ENCODE results near the gene BARHL2.

BARHL2 gene

GRCh38 chr1:90748668-90749067, 31.6 kb upstream of the BARHL2 start:
- no peak for TF ChIP-seq CTCF (IDR thresholded peaks at IDR 0.05; ENCODE audit: low read depth, low read length, missing control alignments)
- H3K4me3 ChIP-seq (ENCODE audit: low read depth, low read length): no peak overlapping the region
- no peak for DNase-seq (ENCODE audit: low read depth)
- in situ Hi-C loops (cut with HindIII; ENCODE audit: low sequenced_read_pairs): no loop called here

- H3K4me3 ChIP-seq (ENCODE audit: low read depth, low read length): no peak overlapping the region
- TF ChIP-seq CTCF (IDR thresholded peaks at IDR 0.05; ENCODE audit: low read depth, low read length, missing control alignments): no peak
- in situ Hi-C loops (cut with HindIII; ENCODE audit: low sequenced_read_pairs): no loop called here
- DNase-seq (ENCODE audit: low read depth): no peak
These were observed 29.8 kb upstream of the BARHL2 start for GRCh38 chr1:90746857-90747256.

DNA sequence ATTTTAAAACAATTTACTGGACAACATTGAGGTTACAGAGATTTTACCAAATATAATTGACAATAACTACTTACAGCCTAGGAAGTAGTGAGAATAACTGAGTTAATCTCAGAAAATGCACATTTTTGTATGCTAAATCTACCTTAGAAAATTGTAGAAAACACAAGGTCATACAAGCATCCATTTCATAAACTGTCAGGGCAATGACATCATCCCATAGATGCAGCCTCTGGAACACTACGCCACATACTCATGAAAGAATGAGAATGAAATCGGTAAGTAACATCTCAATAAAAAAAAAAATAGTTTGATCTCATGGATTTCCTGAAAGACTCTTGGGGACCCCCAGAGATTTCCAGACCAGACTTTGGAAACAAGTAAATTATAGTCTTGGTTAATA, 28.9 kb upstream of the BARHL2 start:
- in situ Hi-C loops (cut with HindIII; ENCODE audit: low sequenced_read_pairs): no loop called here
- no peak overlapping the region for H3K4me3 ChIP-seq (ENCODE audit: low read depth, low read length)
- no peak for TF ChIP-seq CTCF (IDR thresholded peaks at IDR 0.05; ENCODE audit: low read depth, low read length, missing control alignments)
- DNase-seq (ENCODE audit: low read depth): no peak

DNA sequence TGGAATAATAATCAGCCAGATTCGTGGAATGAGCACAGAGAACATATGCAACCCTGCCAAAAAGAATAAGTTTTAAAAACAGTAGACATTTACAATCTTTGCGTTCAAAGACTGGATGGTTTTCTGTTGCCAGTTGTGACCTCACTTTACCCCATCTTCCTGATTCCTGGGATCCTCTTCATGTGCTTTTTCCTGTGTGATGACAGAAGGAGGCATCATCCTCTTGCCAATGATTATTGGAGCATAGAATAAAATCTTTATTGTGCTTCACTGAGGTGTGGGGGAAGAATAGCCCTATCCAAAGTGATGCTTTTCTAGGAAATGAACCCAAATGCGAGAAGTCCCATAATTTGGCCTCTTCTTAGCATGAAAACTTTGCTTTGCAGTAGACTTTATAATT, 15.0 kb upstream of the BARHL2 start:
- no peak overlapping the region for H3K4me3 ChIP-seq (ENCODE audit: low read depth, low read length)
- no peak for TF ChIP-seq CTCF (IDR thresholded peaks at IDR 0.05; ENCODE audit: low read depth, low read length, missing control alignments)
- in situ Hi-C loops (cut with HindIII; ENCODE audit: low sequenced_read_pairs): no loop called here
- no peak for DNase-seq (ENCODE audit: low read depth)

- no peak for TF ChIP-seq CTCF (IDR thresholded peaks at IDR 0.05; ENCODE audit: low read depth, low read length, missing control alignments)
- in situ Hi-C loops (cut with HindIII; ENCODE audit: low sequenced_read_pairs): no loop called here
- no peak overlapping the region for H3K4me3 ChIP-seq (ENCODE audit: low read depth, low read length)
- DNase-seq (ENCODE audit: low read depth): no peak
These were observed 14.4 kb upstream of the BARHL2 start for GRCh38 chr1:90731382-90732050.

- in situ Hi-C loops (cut with HindIII; ENCODE audit: low sequenced_read_pairs): no loop called here
- peak overlapping the region; percentile 8 for H3K4me3 ChIP-seq (ENCODE audit: low read depth, low read length)
- no peak for DNase-seq (ENCODE audit: low read depth)
- TF ChIP-seq CTCF (IDR thresholded peaks at IDR 0.05; ENCODE audit: low read depth, low read length, missing control alignments): no peak
These were observed 13.3 kb upstream of the BARHL2 start for GRCh38 chr1:90730243-90731022.

Data from astrocyte of the cerebellum (primary cell).